ENCODE results near the gene CLCNKB.
A peak's percentile ranks its signal among the peaks of the same experiment; 100 is the strongest.
"Not testable (repeated sequence)": the region's sequence is repeated elsewhere in the genome, so short reads cannot be mapped to it uniquely, and the experiment has no call there.

CLCNKB gene

DNA sequence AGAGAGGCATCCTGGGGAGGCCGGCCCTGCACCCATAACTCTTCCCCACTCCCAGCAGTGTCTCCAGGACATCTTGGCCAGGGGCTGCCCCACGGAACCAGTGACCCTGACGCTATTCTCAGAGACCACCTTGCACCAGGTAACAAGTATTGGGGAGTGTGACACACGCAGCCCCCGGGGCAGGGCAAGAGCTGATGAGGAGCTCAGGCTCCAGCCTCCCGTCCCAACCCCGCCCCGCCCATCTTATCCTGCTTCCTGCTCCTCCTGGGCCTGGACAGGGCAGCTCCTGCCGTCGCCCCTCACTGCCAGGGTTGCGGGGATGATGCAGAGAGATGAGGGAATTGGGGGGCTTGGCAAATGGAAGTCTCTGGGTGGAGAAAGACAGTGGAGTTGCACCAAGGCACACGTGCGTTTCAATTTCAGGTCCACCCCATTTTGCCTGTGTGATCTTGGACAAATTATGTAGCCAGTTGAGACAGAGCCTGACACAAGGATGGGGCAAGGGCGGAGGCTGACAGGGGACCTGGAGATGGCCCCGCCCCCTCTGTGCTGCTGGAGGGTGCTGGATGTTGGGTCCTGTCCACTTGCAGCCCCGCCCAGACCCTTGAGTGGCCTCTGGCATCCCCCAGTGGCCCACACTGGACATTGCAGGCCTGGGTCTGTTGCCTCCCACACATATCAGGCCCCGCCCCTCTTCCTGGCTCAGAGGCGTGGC lies 11.0 kb upstream of the CLCNKB start:
- DNase-seq (ENCODE audit: low read depth in 2 of 2): peak; percentile 44 to 53

GRCh38 chr1:16033103-16033632 lies 10.4 kb upstream of the CLCNKB start:
- not testable (repeated sequence) for DNase-seq (ENCODE audit: low read depth in 2 of 2)

- DNase-seq (ENCODE audit: low read depth in 2 of 2): not testable (repeated sequence)
These were observed 7.1 kb upstream of the CLCNKB start for GRCh38 chr1:16036461-16036860.

DNA sequence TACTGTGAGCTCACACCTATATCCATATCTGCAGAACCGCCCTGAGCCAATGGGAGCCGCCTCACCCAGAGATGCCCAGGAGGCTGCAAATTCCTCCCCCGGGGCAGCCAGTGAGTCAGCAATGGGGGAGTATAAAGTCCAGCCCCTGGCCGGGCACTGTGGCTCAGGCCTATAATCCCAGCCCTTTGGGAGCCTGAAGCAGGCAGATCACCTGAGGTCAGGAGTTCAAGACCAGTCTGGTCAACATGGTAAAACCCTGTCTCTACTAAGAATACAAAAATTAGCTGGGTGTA lies 5.0 kb upstream of the CLCNKB start:
- DNase-seq (ENCODE audit: low read depth in 2 of 2): no peak

GRCh38 chr1:16039871-16040270 lies 3.7 kb upstream of the CLCNKB start:
- DNase-seq (ENCODE audit: low read depth in 2 of 2): not testable (repeated sequence)

DNA sequence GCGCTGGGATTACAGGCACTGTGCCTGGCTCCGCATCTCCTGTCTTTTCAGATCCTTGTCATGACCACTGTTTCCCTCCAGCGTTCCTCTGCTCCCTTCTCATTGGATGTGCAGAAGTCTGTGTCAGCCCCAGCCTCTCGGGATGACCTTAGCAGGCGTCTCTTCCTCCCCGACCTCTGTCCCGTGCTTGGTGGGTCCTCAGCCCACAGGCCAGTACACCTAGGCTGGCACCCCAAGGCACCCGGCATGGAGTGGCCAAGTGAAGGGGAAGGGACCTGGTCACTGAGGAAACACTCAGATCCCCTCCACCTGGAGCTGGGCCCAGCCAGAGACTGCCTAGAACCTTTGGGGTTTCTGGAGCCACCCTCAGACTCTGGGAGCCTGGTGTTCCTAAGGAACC lies 2.4 kb upstream of the CLCNKB start:
- DNase-seq (ENCODE audit: low read depth in 2 of 2): no peak

DNA sequence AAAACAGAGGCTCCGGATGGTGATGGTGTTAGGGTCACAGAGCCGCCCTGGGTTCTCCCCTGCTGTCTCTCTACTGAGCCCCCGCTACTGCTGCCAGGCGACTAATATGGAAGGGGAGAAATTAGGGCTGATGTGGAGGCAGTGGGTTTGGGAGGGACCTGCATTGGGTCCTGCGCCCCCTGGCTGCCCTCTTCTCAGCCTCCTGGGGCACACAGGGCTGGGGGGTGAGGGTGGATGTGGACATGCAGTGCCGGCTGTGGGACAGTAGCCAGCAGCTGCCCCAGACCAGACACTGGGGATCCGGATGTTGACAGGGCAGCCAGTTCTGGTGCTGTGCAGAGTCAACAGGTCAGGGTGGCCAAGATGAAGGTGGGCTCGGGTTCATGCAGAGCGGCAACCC lies 1.5 kb upstream of the CLCNKB start:
- no peak for DNase-seq (ENCODE audit: low read depth in 2 of 2)

DNA sequence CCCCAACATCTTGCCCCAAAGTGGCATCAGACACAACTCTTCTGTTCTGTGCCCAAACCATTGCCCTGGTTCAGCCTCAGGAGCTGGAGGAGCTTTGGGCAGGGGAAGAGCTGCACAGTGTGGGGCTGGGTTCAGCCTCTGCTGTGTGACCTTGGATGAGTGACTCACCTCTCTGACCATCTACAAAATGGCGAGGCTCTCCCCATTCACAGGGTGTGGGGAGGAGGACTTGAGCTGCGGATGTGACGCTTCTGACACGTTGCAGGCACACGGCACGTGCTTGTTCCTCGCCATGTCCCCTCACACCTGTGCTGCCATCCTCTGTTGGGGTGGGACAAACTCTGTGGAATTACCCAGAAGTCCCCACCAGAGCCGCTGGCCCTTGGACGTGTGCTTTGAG lies 928 bp upstream of the CLCNKB start:
- not testable (repeated sequence) for DNase-seq (ENCODE audit: low read depth in 2 of 2)

GRCh38 chr1:16043950-16044349 lies 368 bp downstream of the CLCNKB start:
- DNase-seq (ENCODE audit: low read depth in 2 of 2): no peak

DNA sequence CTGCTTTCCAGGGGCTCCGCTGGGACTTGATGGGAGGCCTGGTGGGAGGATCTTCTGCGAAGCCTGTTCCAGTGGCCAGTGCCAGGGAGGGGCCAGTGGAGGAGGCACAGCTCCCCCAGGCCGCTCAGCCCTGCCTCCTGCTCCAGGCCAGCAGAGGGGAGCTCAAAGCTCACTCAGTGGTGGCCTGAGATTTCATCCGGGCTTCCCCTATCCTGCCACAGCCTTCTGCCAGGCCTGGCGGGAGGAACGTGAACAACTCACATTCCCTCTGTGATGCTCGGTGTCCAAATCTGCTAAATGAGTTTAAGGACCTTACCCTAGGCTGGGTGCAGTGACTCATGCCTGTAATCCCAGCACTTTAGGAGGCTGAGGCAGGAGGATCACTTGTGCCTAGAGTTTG lies 3.3 kb downstream of the CLCNKB start:
- DNase-seq (ENCODE audit: low read depth in 2 of 2): no peak

- DNase-seq (ENCODE audit: low read depth in 2 of 2): no peak
These were observed 4.4 kb downstream of the CLCNKB start for GRCh38 chr1:16047791-16048475.

GRCh38 chr1:16048573-16049189 lies 5.1 kb downstream of the CLCNKB start:
- DNase-seq (ENCODE audit: low read depth in 2 of 2): peak in 1 of 2 experiments; percentile 9

GRCh38 chr1:16050328-16050727 lies 6.7 kb downstream of the CLCNKB start:
- no peak for DNase-seq (ENCODE audit: low read depth in 2 of 2)

GRCh38 chr1:16051039-16051438 lies 7.5 kb downstream of the CLCNKB start:
- no peak for DNase-seq (ENCODE audit: low read depth in 2 of 2)

DNA sequence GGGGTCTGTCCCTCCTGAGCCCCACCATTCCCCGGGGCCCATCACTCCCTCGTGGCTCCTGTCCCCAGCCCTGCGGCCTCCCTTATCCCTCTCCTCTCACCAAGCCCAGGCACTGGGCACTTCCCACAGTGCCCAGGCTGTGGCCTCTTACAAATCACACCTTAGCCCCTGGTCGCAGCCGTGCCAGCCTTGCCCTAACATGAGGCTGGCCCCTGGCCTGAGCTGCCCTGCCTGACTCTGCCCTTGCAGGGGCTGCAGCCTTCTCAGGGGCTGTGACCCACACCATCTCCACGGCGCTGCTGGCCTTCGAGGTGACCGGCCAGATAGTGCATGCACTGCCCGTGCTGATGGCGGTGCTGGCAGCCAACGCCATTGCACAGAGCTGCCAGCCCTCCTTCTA lies 8.4 kb downstream of the CLCNKB start:
- not testable (repeated sequence) for DNase-seq (ENCODE audit: low read depth in 2 of 2)

- DNase-seq (ENCODE audit: low read depth in 2 of 2): no peak
These were observed 10.4 kb downstream of the CLCNKB start for GRCh38 chr1:16053781-16054502.

- DNase-seq (ENCODE audit: low read depth in 2 of 2): no peak
These were observed 11.3 kb downstream of the CLCNKB start for GRCh38 chr1:16054598-16055540.

DNA sequence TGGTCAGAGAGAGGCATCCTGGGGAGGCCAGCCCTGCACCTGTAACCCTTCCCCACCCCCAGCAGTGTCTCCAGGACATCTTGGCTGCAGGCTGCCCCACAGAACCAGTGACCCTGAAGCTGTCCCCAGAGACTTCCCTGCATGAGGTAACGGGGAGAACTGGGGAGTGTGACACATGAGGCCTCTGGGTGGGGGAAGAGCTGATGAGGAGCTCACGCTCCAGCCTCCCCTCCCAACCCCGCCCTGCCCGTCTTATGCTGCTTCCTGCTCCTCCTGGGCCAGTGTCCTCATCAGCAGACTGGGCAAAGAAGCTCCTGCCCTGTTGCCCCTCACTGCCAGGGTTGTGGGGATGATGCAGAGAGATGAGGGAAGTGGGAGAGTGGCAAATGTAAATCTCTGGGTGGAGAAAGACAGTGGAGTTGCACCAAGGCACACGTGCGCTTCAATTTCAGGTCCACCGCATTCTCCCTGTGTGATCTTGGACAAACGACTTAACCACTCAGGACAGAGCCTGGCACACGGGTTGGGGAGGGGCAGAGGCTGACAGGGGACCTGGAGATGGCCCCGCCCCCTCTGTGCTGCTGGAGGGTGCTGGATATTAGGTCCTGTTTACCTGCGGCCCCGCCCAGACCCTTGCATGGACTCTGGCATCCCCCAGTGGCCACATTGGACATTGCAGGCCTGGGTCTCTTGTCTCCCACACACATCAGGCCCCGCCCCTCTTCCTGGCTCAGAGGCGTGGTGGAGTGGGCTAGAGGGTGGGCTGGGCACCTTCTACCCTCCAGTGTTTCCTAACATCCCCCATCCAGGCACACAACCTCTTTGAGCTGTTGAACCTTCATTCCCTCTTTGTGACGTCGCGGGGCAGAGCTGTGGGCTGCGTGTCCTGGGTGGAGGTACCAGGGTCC lies 12.3 kb downstream of the CLCNKB start:
- no peak for DNase-seq (ENCODE audit: low read depth in 2 of 2)

- not testable (repeated sequence) for DNase-seq (ENCODE audit: low read depth in 2 of 2)
These were observed 12.9 kb downstream of the CLCNKB start for GRCh38 chr1:16056521-16056912.

DNA sequence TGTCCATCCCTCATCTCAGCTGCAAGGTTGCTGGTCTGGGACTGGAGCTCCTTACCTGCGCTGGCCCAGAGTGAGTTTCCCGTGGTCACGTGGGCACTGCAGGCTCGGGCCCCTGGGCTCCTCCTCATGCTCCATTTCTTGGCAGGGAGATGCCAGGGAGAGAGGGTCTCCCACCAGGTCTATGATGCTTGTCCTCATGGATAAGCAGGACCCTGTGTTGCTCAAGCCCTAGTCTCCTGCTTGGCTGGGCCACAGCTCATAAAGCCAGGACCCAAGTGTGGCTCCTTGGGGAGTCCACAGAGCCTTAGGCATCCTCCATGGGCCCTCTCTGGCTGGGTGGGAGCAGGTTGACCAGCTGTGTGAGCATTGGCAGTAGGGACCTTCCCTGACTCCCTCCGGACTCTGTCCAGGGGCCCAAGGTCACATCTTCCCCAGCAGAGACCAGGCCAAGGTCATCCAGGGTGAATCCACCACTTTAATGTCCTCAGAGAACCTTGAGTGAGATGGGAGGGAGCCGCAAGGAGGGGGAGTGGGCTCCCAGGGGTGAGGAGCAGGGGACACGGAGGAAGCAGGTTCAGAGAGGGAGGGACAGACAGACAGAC lies 13.8 kb downstream of the CLCNKB start:
- DNase-seq (ENCODE audit: low read depth in 2 of 2): not testable (repeated sequence)

All from fibroblast of skin of left biceps (primary cell).